Epithelial cell of proximal tubule (primary cell): ENCODE measurements around the gene FADS2. TPM values are rescaled to one million over a fixed set of nuclear protein-coding genes. Genes with fewer than 3 reads are reported as not detected.

Source experiments
- DNase-seq: peaks from one replicate; pipeline ENCODE4 v3.0.0-alpha.2; 2011; ENCODE audit warnings: low read depth
- H3K4me3 ChIP-seq: 2 replicates; pipeline ENCODE4 v1.5.1; 2011; ENCODE audit warnings: low read depth, mild to moderate bottlenecking, low read length
- total RNA-seq: library from RNA; depleted of rRNA; stranded (reverse); fragments of >200 nt; gene quantifications from 2 replicates; pipeline ENCODE4 v1.2.3, GENCODE V29; 2015
- TF ChIP-seq, protein P1 (sequence below): conservative IDR thresholded peaks from 2 replicates; pipeline ENCODE4 v1.5.1; 2012; ENCODE audit warnings: low read depth, mild to moderate bottlenecking, low read length

Gene FADS2
- total RNA-seq, 1 donor from 2014 or later = 169 TPM

DNA sequence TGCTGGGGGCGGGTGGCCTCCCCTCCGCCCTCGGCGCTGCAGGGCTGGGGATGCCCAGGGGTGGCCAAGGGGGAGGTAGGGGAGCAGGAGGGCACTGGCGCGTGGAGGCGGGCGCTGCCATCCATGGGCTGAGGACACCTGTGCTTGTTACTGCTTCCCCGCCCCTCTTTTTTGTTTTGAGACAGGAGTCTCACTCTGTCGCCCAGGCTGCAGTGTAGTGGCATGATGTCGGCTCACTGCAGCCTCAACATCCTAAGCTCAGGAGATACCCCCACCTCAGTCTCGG is 63.9 kb downstream of the FADS2 start:
- H3K4me3 ChIP-seq = peak overlapping the region; percentile 53

DNA sequence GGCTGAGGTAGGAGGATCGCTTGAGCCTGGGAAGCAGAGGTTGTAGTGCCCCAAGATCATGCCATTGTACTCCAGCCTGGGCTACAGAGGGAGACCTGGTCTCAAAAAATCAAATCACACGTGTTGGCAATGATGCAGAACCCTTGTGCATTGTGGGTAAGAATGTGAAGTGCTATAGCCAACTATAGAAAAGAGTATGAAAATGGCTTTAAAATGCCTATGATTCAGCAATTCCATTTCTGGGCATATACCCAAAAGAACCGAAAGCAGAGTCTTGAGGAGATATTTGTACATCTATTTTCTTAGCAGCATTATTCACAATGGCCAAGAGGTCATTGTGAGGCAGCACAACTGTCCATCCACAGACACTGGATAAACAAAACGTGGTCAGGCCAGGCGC is 65.9 kb downstream of the FADS2 start:
- no peak for DNase-seq
- TF ChIP-seq, protein P1, sequence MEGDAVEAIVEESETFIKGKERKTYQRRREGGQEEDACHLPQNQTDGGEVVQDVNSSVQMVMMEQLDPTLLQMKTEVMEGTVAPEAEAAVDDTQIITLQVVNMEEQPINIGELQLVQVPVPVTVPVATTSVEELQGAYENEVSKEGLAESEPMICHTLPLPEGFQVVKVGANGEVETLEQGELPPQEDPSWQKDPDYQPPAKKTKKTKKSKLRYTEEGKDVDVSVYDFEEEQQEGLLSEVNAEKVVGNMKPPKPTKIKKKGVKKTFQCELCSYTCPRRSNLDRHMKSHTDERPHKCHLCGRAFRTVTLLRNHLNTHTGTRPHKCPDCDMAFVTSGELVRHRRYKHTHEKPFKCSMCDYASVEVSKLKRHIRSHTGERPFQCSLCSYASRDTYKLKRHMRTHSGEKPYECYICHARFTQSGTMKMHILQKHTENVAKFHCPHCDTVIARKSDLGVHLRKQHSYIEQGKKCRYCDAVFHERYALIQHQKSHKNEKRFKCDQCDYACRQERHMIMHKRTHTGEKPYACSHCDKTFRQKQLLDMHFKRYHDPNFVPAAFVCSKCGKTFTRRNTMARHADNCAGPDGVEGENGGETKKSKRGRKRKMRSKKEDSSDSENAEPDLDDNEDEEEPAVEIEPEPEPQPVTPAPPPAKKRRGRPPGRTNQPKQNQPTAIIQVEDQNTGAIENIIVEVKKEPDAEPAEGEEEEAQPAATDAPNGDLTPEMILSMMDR = no peak
- H3K4me3 ChIP-seq = no peak overlapping the region

More for the DNA sequence above, 63.9 kb downstream of the FADS2 start:
- TF ChIP-seq, protein P1 = no peak
- DNase-seq = no peak

DNA sequence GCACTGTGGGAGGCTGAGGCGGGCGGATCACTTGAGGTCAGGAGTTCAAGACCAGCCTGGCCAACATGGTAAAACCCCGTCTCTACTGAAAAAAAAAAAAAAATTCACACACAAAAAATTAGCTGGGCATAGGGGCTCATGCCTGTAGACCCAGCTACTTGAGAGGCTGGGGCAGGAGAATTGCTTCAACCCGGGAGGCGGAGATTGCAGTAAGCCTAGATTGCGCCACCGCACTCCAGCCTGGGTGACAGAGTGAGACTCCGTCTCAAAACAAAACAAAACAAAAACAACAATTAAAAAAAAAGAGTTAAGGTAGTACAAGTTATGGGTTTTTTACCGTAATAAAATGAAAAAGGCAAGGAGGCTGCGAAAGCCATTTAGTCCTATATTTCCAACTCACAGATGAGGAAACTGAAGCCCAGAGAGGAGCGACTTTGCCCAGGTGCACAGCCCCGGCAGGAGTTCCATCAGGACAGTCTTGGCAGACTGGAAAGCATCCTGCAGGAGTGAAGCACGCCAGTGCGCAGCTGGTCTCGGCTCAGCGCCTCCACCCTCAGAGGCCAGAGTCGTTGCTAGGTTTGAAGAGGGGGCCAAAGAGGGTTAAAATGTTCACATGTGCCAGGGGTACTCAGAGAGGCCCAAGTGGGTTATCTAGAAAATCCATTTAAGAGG is 67.1 kb downstream of the FADS2 start:
- TF ChIP-seq, protein P1 = no peak
- DNase-seq = no peak
- no peak overlapping the region for H3K4me3 ChIP-seq

DNA sequence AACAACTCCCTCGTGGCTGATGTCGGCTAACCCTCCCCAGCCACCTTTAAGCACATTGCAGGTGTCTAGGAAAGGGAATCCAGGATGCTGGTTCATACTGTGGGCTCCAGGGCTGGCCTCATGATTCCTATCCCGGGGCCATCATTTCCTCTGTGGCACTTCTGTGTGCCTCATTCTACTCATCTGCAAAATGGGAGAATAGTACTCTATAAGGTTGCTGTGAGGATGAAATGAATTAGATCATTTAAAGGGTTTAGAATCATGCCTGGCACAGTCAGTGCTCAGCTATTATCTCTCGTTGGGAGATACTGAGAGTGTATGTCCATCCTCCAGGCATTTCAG is 67.6 kb downstream of the FADS2 start:
- TF ChIP-seq, protein P1 = no peak
- DNase-seq = no peak
- H3K4me3 ChIP-seq = no peak overlapping the region

DNA sequence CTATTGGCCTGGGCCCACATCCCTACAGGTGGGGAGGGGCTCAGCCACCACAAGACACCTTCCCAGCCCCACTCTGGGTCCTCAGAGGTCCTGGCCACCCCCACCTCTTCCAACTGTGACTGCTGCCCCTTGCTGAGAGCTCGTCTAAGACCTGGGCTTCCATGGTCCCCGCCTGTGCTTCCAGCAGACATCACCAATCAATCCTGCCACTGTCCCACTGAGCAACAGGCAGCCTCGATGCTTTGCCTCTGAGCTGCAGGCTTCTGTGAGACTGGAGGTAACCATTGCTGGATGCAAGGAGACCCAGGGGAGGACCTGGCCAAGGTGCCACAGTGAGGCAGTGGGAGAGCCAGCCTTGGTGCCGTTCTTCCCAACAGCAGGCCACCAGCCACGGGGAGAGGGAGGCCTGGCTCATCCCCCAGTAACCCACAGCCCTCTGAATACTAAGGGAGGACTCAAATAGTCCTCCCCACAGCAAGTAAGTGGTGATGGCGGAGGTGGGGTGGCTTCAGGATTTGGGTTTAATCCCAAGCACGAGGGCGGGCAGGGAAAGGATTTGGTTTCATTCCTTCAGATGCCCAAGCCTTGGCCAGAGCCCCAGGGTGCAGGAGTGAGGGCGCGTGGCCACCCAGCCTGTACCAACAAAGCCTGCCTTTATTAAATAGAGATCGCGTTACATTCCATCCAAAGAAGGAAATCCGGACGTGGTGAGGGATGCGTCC is 68.7 kb downstream of the FADS2 start:
- DNase-seq = no peak
- TF ChIP-seq, protein P1 = no peak
- no peak overlapping the region for H3K4me3 ChIP-seq

DNA sequence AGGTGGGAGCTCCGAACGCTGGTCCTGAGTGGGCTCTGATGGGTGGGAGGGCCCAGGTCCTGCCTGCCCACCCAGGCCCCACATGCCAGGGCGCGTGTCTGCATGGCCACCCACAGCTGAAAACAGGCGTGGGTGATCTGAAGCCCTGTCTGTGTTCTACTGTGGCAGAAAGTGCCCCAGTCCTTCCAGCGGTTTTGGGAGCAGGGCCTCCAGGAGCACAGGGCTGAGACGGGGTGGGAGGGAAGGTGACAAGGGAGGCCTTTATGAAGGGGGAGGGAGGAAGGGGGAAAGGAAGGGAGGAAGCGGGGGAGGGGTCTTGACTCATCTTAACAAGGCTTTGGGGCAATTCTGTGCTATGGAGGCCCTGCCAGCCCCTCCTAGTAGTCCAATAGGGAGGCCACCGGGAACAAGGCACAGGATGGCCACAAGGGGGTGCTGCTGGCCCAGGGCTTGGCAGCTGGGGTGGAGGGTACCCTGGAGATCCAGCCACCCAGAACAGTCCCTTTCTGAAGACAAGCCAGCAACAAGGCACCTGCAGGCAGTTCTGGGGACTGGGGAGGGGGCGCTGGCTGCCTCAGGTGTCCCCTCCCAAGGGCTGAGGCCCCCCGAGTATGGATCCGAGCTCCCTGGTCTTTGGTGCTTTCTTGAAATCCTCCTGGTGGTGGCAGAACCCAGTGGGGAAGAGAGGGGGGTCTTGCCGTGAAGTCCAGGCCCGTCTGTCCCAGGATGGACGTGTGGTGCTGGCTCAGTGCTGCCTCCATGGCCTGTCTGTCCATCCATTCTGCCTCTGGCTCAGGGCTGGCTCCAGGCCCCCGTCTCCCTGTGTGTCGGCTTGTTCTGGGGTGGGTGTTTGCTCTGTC is 69.5 kb downstream of the FADS2 start:
- TF ChIP-seq, protein P1 = peak; percentile 86
- DNase-seq = no peak
- H3K4me3 ChIP-seq = no peak overlapping the region
